ENCODE results near the gene CEL.
"Not testable (repeated sequence)": the region's sequence is repeated elsewhere in the genome, so short reads cannot be mapped to it uniquely, and the experiment has no call there.

The CEL gene

GRCh38 chr9:133086212-133086860 is 24.6 kb downstream of the CEL start:
- not testable (repeated sequence) for DNase-seq (ENCODE audit: low read depth)

- no peak for DNase-seq (ENCODE audit: low read depth)
Observed at GRCh38 chr9:133086894-133087293, 25.1 kb downstream of the CEL start.

- DNase-seq (ENCODE audit: low read depth) = no peak
Observed at GRCh38 chr9:133087429-133088145, 25.8 kb downstream of the CEL start.

GRCh38 chr9:133088146-133088750 is 26.5 kb downstream of the CEL start:
- DNase-seq (ENCODE audit: low read depth) = no peak

- no peak for DNase-seq (ENCODE audit: low read depth)
Observed at GRCh38 chr9:133088756-133089155, 27.0 kb downstream of the CEL start.

GRCh38 chr9:133089271-133089671 is 27.5 kb downstream of the CEL start:
- no peak for DNase-seq (ENCODE audit: low read depth)

DNA sequence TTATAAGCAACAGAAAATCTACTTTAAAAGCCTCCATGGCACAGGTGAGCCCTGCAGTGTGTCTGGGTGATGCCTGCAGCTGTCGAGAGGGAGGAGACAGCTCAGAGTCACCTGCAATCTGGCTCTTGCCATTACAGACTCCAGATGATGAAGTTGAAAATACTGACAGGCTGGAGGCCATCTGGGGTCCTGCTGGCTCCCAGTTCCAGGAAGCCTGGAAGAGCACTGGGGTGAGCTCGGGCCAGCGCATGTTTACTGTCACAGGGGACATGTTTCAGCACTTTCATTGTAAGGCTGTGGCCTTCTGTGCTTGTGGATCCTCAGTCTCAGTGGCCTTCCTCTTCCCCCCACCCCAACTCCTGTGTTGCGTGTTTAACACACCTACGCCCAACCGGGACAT is 28.4 kb downstream of the CEL start:
- no peak for DNase-seq (ENCODE audit: low read depth)

GRCh38 chr9:133090752-133091385 is 29.1 kb downstream of the CEL start:
- no peak for DNase-seq (ENCODE audit: low read depth)

- not testable (repeated sequence) for DNase-seq (ENCODE audit: low read depth)
Observed at GRCh38 chr9:133094351-133094750, 32.6 kb downstream of the CEL start.

- no peak for DNase-seq (ENCODE audit: low read depth)
Observed at GRCh38 chr9:133094842-133095393, 33.1 kb downstream of the CEL start.

DNA sequence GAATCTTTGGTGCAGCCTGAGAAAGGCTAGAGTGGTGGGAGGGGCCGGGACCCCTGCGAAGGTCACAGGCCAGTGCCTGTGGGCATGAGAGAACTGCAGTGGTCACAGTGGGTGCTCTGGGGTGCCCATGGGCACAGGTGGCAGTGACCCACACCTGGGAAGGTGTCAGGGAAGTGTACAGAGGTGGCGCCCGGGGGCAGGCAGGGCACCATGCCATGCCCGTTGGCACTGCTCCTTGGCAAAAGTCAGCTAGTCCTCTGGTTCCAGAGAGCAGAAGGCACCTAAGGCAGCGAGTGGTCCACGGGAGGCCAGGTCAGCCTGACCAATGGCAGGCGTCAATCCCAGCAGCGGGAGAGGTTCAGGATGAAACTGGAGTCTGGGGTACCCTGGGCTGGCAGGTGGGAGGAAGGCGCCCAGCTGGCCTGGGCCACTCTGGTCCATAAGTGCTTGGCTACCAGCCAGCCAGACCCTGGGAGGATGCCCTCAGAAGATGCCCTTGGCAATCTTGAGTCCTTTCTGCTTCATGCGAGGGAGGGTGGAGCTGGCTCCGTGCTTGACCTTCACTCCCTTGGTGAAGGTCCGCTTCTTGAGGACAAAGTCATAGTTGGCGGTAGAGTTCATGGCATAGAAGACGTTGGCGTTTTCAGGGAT is 36.4 kb downstream of the CEL start:
- DNase-seq (ENCODE audit: low read depth) = no peak

DNA sequence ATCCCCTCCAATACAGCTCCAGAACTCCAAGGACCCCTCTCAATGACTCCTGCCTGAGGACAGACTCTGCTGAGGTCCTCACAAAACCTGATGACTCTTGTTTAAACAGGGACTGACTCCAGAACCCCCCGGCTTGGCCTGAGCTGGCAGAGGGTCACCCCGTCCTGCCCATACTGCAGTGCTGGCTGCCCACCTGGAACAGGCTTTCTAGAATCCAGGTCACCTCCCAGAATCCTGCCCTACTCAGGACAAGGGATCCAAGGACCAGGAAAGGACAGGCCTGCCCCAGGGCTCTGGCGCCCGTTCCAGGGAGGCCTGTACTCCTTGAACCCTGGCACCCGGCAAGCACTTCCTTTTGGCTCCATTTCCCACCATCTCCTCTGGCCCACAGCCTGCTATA is 37.1 kb downstream of the CEL start:
- no peak for DNase-seq (ENCODE audit: low read depth)

DNA sequence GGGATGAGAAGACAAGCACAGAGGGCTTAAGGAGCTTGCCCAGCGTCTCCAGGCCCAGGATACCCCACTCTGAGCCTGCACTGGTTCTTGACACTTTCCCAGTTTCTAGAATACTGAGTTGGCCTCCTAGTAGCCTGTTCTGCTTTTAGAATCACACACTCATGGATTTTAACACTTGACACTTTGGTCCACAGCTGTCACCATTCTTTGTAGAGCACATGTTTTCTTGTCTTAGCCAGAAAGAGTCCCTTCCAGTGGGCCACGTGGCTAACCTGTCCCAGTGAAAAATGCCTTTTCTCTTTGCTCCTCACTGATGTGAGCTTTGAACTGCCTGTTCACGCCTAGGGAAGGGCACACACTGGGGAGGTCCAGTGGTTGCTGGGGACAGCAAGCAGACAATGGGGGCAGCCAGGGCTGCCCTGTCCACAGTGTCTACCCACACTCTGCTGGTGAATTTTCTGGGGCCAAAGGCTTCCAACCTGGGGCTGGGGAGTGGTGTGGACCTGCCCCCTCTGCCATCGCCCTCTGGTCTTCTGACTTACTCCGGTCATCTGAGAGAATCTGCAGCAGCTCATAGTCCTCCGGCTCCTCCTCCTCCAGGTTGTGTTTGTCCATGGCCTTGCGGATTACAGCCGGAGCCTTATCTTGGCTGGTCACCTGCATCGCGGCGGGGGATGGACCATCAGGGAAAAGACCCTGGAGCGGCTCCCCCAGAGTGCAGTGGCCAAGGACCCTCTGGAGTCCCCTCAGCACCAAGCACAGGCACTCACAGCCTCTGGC is 38.1 kb downstream of the CEL start:
- no peak for DNase-seq (ENCODE audit: low read depth)

GRCh38 chr9:133100506-133101355 is 39.0 kb downstream of the CEL start:
- no peak for DNase-seq (ENCODE audit: low read depth)

DNA sequence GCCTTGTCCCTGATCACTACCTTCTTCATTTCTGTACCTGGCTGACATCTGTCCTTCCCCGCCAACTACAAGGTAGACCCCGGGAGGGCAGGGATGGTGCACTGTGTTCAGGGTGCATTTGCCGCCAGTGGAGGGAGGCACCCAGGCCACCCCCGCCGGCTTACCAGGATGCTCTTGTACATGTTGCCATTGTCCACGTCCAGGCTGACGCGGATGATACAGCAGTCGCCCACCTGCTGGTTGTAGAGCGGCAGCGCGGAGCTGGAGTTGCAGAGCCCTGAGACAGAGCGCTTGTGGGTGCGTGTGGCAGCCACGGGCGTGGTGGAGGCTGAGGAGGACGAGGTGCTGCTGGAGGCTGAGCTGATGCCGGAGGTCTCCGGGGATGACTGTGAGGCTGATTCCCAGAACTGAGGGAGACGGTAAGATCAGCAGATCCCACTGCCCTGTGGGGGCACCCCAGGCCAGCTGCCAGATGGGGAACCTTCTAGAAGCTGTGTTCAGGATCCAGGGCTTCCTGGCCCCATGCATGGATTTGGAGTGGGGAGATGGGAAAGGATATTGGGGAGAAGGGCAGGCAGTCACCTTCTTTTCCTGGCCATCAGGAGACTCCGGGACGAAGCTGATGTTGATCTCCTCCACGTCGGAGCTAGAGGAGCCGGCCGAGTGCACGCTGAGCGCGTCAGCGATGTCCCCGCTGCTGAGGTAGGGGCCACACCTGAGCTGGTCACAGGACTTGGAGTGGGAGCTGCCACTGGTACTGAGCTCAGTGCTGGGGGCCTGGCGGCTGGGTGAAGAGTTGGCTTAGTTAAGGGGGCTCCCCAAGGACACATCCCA is 39.8 kb downstream of the CEL start:
- DNase-seq (ENCODE audit: low read depth) = no peak

DNA sequence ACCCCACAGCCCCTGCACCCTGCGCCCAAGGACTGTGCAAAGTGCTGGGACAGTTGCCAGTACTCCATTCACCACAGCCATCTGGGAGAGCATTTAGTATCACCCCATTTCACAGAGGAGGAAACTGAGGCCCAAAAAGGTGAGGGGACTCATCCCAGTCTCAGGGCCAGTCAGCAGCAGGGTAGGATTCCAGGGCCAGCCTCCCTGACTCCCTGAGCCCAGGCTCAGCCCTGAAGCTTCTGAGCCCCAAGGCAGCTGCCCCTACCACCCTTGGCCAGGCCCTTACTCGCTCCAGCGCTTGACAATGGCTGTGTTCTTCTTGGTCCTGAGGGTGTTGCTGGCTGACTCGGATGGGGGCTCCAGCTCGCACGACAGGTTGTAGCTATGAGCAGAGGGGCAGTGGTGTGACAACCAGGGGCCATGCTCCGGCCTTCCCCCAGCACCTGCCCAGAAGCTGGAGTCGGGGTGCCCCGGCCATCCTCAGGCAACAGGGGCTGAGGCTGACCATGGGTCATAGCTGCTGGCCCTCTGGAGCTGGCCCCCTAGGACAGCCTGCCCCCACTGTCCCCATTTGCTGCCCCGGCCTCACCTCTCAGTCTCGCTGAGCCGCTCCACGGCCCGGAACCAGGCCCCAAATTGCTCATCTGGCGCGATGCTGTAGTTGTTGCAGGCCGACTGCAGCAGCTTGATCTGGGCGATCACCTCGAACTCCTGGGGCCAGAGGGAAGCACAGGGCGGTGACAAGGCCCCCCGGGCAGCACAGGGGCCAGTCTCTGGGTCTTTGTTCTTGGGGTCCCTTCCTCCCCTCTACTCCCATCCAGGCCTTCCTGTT is 40.6 kb downstream of the CEL start:
- DNase-seq (ENCODE audit: low read depth) = no peak

DNA sequence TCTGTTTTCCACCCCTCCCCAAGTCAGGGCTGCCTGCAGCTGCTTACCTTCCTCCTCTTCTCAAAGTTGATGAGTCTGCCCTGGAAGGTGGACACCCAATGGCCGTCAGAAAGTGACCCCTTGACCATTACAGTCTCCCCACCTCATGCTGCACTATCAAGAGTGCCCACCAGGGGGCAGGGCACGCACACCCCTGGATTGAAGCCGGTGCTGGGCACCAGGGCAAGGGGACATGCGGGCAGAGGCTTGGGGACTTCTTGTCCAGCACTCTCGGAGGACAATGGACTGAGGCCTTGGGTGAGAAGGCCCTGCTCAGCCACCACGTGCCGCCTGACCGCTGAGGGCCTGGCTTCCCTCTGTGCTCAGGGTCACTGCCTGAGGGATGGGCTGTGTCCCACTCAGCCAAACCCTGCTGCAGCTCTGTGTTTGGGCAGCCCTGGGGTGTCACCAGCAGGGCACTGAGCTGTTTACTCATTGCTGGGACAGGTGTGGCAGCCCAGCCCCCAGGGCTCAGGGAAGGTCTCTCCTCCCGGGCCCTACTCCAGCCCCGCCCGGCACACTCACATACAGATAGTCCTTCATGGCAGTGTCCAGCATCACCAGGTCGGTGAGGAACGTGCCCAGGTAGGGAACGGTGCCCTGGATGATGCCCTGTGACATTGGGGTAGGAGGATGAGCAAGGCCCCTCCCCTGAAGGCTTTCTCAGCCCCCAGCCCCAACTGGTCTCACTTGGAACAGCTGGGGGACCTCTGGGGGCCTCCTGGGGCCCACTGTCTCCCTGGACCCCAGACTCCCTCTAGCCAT is 41.6 kb downstream of the CEL start:
- DNase-seq (ENCODE audit: low read depth) = no peak

Data from GM04504 (cell line).